ENCODE measurements around the gene RETN.

- TF ChIP-seq, protein P1, sequence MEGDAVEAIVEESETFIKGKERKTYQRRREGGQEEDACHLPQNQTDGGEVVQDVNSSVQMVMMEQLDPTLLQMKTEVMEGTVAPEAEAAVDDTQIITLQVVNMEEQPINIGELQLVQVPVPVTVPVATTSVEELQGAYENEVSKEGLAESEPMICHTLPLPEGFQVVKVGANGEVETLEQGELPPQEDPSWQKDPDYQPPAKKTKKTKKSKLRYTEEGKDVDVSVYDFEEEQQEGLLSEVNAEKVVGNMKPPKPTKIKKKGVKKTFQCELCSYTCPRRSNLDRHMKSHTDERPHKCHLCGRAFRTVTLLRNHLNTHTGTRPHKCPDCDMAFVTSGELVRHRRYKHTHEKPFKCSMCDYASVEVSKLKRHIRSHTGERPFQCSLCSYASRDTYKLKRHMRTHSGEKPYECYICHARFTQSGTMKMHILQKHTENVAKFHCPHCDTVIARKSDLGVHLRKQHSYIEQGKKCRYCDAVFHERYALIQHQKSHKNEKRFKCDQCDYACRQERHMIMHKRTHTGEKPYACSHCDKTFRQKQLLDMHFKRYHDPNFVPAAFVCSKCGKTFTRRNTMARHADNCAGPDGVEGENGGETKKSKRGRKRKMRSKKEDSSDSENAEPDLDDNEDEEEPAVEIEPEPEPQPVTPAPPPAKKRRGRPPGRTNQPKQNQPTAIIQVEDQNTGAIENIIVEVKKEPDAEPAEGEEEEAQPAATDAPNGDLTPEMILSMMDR (IDR thresholded peaks at IDR 0.05) = no peak
- TF ChIP-seq POLR2A (IDR thresholded peaks at IDR 0.05) (no peak), POLR2AphosphoS5 (IDR thresholded peaks at IDR 0.05; ENCODE audit: insufficient read depth in 1 of 2, low read depth in 1 of 2) (no peak)
Measured at GRCh38 chr19:7655581-7655980, 13.3 kb upstream of the RETN start.
